IMR-90 (cell line): Measurements from ENCODE around the gene KAZN. TPM values are rescaled to one million over a fixed set of nuclear protein-coding genes. Genes with fewer than 3 reads are reported as not detected.

Experiments
- ATAC-seq: fragments of 200-7000 bp; cut with Tn5 transposase; 2 replicates; pipeline ENCODE4 v1.9.1; 2020; ENCODE audit warnings: low read depth, mild to moderate bottlenecking, moderate library complexity
- BruUV-seq: library from RNA; stranded (reverse); fragments of 400-500 nt; replicated peaks from 2 replicates; lab custom pipeline; 2021; lab: Mats Ljungman, UMichigan
- CTCF ChIA-PET: fragments of 300-600 bp; formaldehyde crosslinking; extraction: SDS; loops from one replicate; lab custom pipeline; 2021; ENCODE audit warnings: antibody characterized with exemption; lab: Yijun Ruan, JAX
- POLR2A ChIA-PET: fragments of 300-600 bp; sonication (Branson Sonifier 250); formaldehyde crosslinking; loops from one replicate; lab custom pipeline; 2022; ENCODE audit warnings: antibody characterized with exemption; ENCODE audit not compliant: unreplicated experiment; lab: Charles Lee
- DNase-seq: peaks from one replicate; pipeline ENCODE4 v3.0.0; 2013
- H2AFZ ChIP-seq: replicated peaks from 2 replicates; pipeline ENCODE3; 2013; ENCODE audit warnings: low read length, mild to moderate bottlenecking; ENCODE audit not compliant: poor library complexity
- H2AK5ac ChIP-seq: 2 replicates; pipeline ENCODE4 v1.6.1; 2013; ENCODE audit warnings: low read depth, low read length, inconsistent platforms
- H2AK9ac ChIP-seq: replicated peaks from 2 replicates; pipeline ENCODE3; 2013; ENCODE audit warnings: mild to moderate bottlenecking, low read depth, low read length, moderate library complexity; ENCODE audit not compliant: poor library complexity
- H2BK120ac ChIP-seq: 2 replicates; pipeline ENCODE4 v1.6.1; 2013; ENCODE audit warnings: low read depth, low read length, inconsistent platforms
- H2BK15ac ChIP-seq: 3 replicates; pipeline ENCODE4 v1.6.1; 2013; ENCODE audit warnings: low read depth, low read length, inconsistent platforms
- H2BK20ac ChIP-seq: 2 replicates; pipeline ENCODE4 v1.6.1; 2013; ENCODE audit warnings: low read depth, mild to moderate bottlenecking, inconsistent platforms, low read length, moderate library complexity
- H2BK5ac ChIP-seq: 2 replicates; pipeline ENCODE4 v1.6.1; 2013; ENCODE audit warnings: mild to moderate bottlenecking, low read depth, low read length, inconsistent platforms; ENCODE audit not compliant: poor library complexity, severe bottlenecking
- H3K14ac ChIP-seq: replicated peaks from 2 replicates; pipeline ENCODE4 v1.6.1; 2013; ENCODE audit warnings: low read depth, low read length, inconsistent platforms
- H3K18ac ChIP-seq: 2 replicates; pipeline ENCODE4 v1.6.1; 2013; ENCODE audit warnings: low read depth, low read length, control low read depth
- H3K23ac ChIP-seq: 2 replicates; pipeline ENCODE4 v1.6.1; 2013; ENCODE audit warnings: low read depth, low read length, inconsistent platforms
- H3K27ac ChIP-seq: 2 replicates; pipeline ENCODE4 v1.5.1; 2013; ENCODE audit warnings: mild to moderate bottlenecking, control low read depth, low read length; ENCODE audit not compliant: insufficient read depth
- H3K27me3 ChIP-seq: 2 replicates; pipeline ENCODE4 v1.6.1; 2013; ENCODE audit warnings: low read length; ENCODE audit not compliant: control insufficient read depth, insufficient read depth
- H3K36me3 ChIP-seq: 2 replicates; pipeline ENCODE4 v1.6.1; 2013; ENCODE audit warnings: low read length, mixed read lengths; ENCODE audit not compliant: control insufficient read depth, insufficient read depth
- H3K4ac ChIP-seq: 2 replicates; pipeline ENCODE4 v1.6.1; 2013; ENCODE audit warnings: low read depth, low read length, inconsistent platforms
- H3K4me1 ChIP-seq: 2 replicates; pipeline ENCODE4 v1.6.1; 2013; ENCODE audit warnings: low read length, mixed read lengths; ENCODE audit not compliant: control insufficient read depth, insufficient read depth
- H3K4me2 ChIP-seq: 2 replicates; pipeline ENCODE4 v1.6.1; 2013; ENCODE audit warnings: low read depth, mild to moderate bottlenecking, control low read depth, low read length, moderate library complexity
- H3K4me3 ChIP-seq: 2 replicates; pipeline ENCODE4 v1.5.1; 2013; ENCODE audit warnings: low read depth, mild to moderate bottlenecking, control low read depth, low read length, moderate library complexity; ENCODE audit not compliant: insufficient read depth
- H3K56ac ChIP-seq: 2 replicates; pipeline ENCODE4 v1.6.1; 2013; ENCODE audit warnings: low read length, inconsistent platforms; ENCODE audit not compliant: insufficient read depth; ENCODE audit errors: extremely low read depth
- H3K79me1 ChIP-seq, 2 experiments: 2 replicates each; pipeline ENCODE4 v1.6.1; 2013; ENCODE audit warnings: low read length in 2 of 2, inconsistent platforms in 1 of 2, low read depth in 1 of 2
- H3K9ac ChIP-seq: 2 replicates; pipeline ENCODE4 v1.6.1; 2013; ENCODE audit warnings: low read depth, low read length, control low read depth
- H3K9me1 ChIP-seq: 2 replicates; pipeline ENCODE4 v1.6.1; 2013; ENCODE audit warnings: low read length, inconsistent platforms; ENCODE audit not compliant: insufficient read depth
- H3K9me3 ChIP-seq: 2 replicates; pipeline ENCODE4 v1.6.1; 2013; ENCODE audit warnings: low read length; ENCODE audit not compliant: control insufficient read depth, insufficient read depth
- H4K20me1 ChIP-seq: 2 replicates; pipeline ENCODE4 v1.6.1; 2013; ENCODE audit warnings: low read length, inconsistent platforms; ENCODE audit not compliant: insufficient read depth
- H4K5ac ChIP-seq: 2 replicates; pipeline ENCODE4 v1.6.1; 2013; ENCODE audit warnings: mild to moderate bottlenecking, low read depth, low read length, control low read depth
- H4K8ac ChIP-seq, 2 experiments: 2 replicates each; pipeline ENCODE4 v1.6.1; 2013; ENCODE audit warnings: low read depth in 2 of 2, low read length in 2 of 2, control low read depth in 1 of 2, inconsistent platforms in 1 of 2
- H4K91ac ChIP-seq: 2 replicates; pipeline ENCODE4 v1.6.1; 2013; ENCODE audit warnings: low read depth, low read length, inconsistent platforms; ENCODE audit not compliant: insufficient read depth
- BHLHE40 ChIP-seq: fragments of 150-350 bp; IDR thresholded peaks from 2 replicates; pipeline ENCODE4 v1.6.1; 2016; ENCODE audit warnings: mild to moderate bottlenecking, low read depth, low read length
- CHD1 ChIP-seq: IDR thresholded peaks from 2 replicates; pipeline ENCODE4 v1.6.1; 2012; ENCODE audit warnings: low read depth, low read length, improper control_type of control experiment
- ELK1 ChIP-seq: fragments of 150-350 bp; IDR thresholded peaks from 2 replicates; pipeline ENCODE4 v1.6.1; 2016; ENCODE audit warnings: low read depth, mild to moderate bottlenecking, low read length, moderate library complexity, borderline replicate concordance
- FOS ChIP-seq: fragments of 150-350 bp; IDR thresholded peaks from 2 replicates; pipeline ENCODE4 v1.6.1; 2016; ENCODE audit warnings: low read depth, low read length
- NFE2L2 ChIP-seq: fragments of 150-350 bp; IDR thresholded peaks from 2 replicates; pipeline ENCODE4 v1.6.1; 2016; ENCODE audit warnings: low read depth, mild to moderate bottlenecking, low read length
- RAD21 ChIP-seq: IDR thresholded peaks from 2 replicates; pipeline ENCODE4 v1.6.1; 2012; ENCODE audit warnings: low read length, improper control_type of control experiment
- RCOR1 ChIP-seq: IDR thresholded peaks from 2 replicates; pipeline ENCODE4 v1.6.1; 2012; ENCODE audit warnings: mild to moderate bottlenecking, low read length, improper control_type of control experiment; ENCODE audit not compliant: insufficient replicate concordance
- RFX5 ChIP-seq: IDR thresholded peaks from 2 replicates; pipeline ENCODE4 v1.8.0; 2012; ENCODE audit warnings: low read depth, mild to moderate bottlenecking, low read length, moderate library complexity
- SMC3 ChIP-seq: fragments of 150-350 bp; IDR thresholded peaks from 2 replicates; pipeline ENCODE4 v1.6.1; 2016; ENCODE audit warnings: low read depth, mild to moderate bottlenecking, antibody characterized with exemption, low read length, moderate library complexity
- USF2 ChIP-seq: fragments of 150-350 bp; IDR thresholded peaks from 2 replicates; pipeline ENCODE4 v1.6.1; 2017; ENCODE audit warnings: mild to moderate bottlenecking, antibody characterized with exemption, low read length, low read depth
- WGBS, 2 experiments: methylation state at CpG; one replicate each; pipeline versions ENCODE4 v1.1.5 to v1.1.7; 2013; ENCODE audit warnings: missing lambda C conversion rate in 2 of 2; ENCODE audit not compliant: insufficient read length in 1 of 2; ENCODE audit errors: extremely low coverage in 2 of 2; 5-methylcytosine and 5-hydroxymethylcytosine counted together
- dilution Hi-C: fragments of 300-500 bp; cut with HindIII; formaldehyde crosslinking; loops from one replicate; pipeline ENCODE4 v1.14.3; 2018; ENCODE audit warnings: low sequenced_read_pairs; ENCODE audit not compliant: unreplicated experiment
- in situ Hi-C: fragments of 300-500 bp; cut with MboI; formaldehyde crosslinking; loops from 3 replicates; pipeline ENCODE4 v1.14.3; 2019; ENCODE audit warnings: low sequenced_read_pairs, inconsistent platforms, mixed read lengths
- intact Hi-C: fragments of 100-400 bp; cut with micrococcal nuclease; formaldehyde crosslinking; loops from 2 replicates; pipeline ENCODE4 v1.10.0; 2022
- polyA plus RNA-seq, 3 experiments: library from polyadenylated mRNA; depleted of rRNA; stranded (reverse); fragments of >200 nt; gene quantifications; 2 replicates each; pipeline ENCODE4 v1.2.3, GENCODE V29; 2012; ENCODE audit warnings: low replicate concordance in 1 of 3
- total RNA-seq: library from RNA; depleted of rRNA; stranded (reverse); fragments of >200 nt; gene quantifications from 2 replicates; pipeline ENCODE4 v1.2.3, GENCODE V29; 2012

KAZN gene
- total and polyA plus RNA-seq, 2 of the 4 experiments (the other 2 are of a cell fraction) = 5.2 to 10.5 TPM

GRCh38 chr1:14682941-14683621 lies 84.6 kb downstream of the KAZN start:
- Histone ChIP-seq H3K4ac (no peak overlapping the region), H2BK5ac (no peak overlapping the region), H3K27ac (no peak overlapping the region), H2AFZ (no peak overlapping the region), H2AK9ac (no peak overlapping the region), H3K4me2 (no peak overlapping the region), H4K20me1 (no peaks in the 10 kb centered on the region), H3K79me1 (no peaks in the 10 kb centered on the region), H4K5ac (no peak overlapping the region), H3K9me1 (no peaks in the 10 kb centered on the region), H3K18ac (no peak overlapping the region), H3K4me3 (no peak overlapping the region), H3K4me1 (no peaks in the 10 kb centered on the region), H3K9me3 (peaks cover 13% of the 10 kb centered on the region), H4K8ac (no peak overlapping the region), H3K56ac (no peak overlapping the region), H2BK15ac (no peak overlapping the region), H3K23ac (no peak overlapping the region), H3K36me3 (no peaks in the 10 kb centered on the region), H3K14ac (no peak overlapping the region), H2BK120ac (no peak overlapping the region), H3K9ac (no peak overlapping the region), H3K27me3 (no peaks in the 10 kb centered on the region), H2BK20ac (no peak overlapping the region), H4K91ac (no peak overlapping the region), H2AK5ac (no peak overlapping the region)
- dilution Hi-C loops (no loop called here), in situ Hi-C loops (no loop called here), intact Hi-C loops (no loop called here)
- no peak for DNase-seq
- TF ChIP-seq USF2 (no peak), SMC3 (no peak), RCOR1 (no peak), BHLHE40 (no peak), RAD21 (no peak), CHD1 (no peak), RFX5 (no peak), NFE2L2 (no peak), FOS (no peak), ELK1 (no peak)
- no peak for ATAC-seq
- CTCF ChIA-PET = no interaction called here
- 5% methylated on average over 4 of the region's 15 CpGs; no CpG with 5 or more reads in 1 of the 2 experiments for WGBS, 2 experiments
- BruUV-seq = no TSS peak
- POLR2A ChIA-PET = no interaction called here
